Natural killer cell treated with Interleukin-12 subunit alpha and Interleukin-12 subunit beta and Interleukin-15 and Interleukin-18, amount 100 ng/mL, for 72 hours (primary cell): ENCODE measurements around the gene CAPN12. TPM values are rescaled to one million over a fixed set of nuclear protein-coding genes. Genes with fewer than 3 reads are reported as not detected.

ENCODE experiments used
- ATAC-seq, 2 donors: fragments of 150-1000 bp; cut with Tn5 transposase in 1 of 2; sonication (Bioruptor Pico), chemical (Tn5 transposase) in 1 of 2; 2 replicates each; pipeline ENCODE4 v1.10.0; 2021
- DNase-seq: peaks from one replicate; pipeline ENCODE4 v3.0.0; 2022; ENCODE audit warnings: low spot score
- H3K27ac Mint-ChIP-seq, 2 donors: 1 replicate in 1 of 2; 2 replicates in 1 of 2; pipeline ENCODE4 v1.8.0; 2022; ENCODE audit warnings: mixed read lengths in 2 of 2, mild to moderate bottlenecking in 1 of 2, moderate library complexity in 1 of 2
- H3K27me3 Mint-ChIP-seq, 2 donors: 1 replicate in 1 of 2; 2 replicates in 1 of 2; pipeline ENCODE4 v1.8.0; 2022; ENCODE audit warnings: mixed read lengths in 2 of 2
- H3K36me3 Mint-ChIP-seq: one replicate; pipeline ENCODE4 v1.8.0; 2022; ENCODE audit warnings: mixed read lengths
- H3K4me1 Mint-ChIP-seq, 2 donors: 1 replicate in 1 of 2; 2 replicates in 1 of 2; pipeline ENCODE4 v1.8.0; 2022; ENCODE audit warnings: low read depth in 2 of 2, mixed read lengths in 2 of 2, mild to moderate bottlenecking in 1 of 2
- H3K4me3 Mint-ChIP-seq: one replicate; pipeline ENCODE4 v1.8.0; 2022; ENCODE audit warnings: mixed read lengths
- H3K9me3 Mint-ChIP-seq: 2 replicates; pipeline ENCODE4 v1.8.0; 2022; ENCODE audit warnings: mixed read lengths
- total RNA-seq, 2 donors: library from RNA; stranded (reverse); gene quantifications; one replicate each; pipeline ENCODE4 v1.2.3, GENCODE V29; 2022

The CAPN12 gene
- total RNA-seq, 2 donors from 2014 or later = 3.6 to 10.4 TPM

GRCh38 chr19:38712161-38712748 is 32.0 kb downstream of the CAPN12 start:
- Mint-ChIP-seq H3K4me3 (no peak overlapping the region), H3K36me3 (peaks cover 8% of the 10 kb centered on the region), H3K4me1 (peaks cover 0 to 5% of the 10 kb centered on the region in 2 donors), H3K27me3 (no peaks in the 10 kb centered on the region), H3K9me3 (no peaks in the 10 kb centered on the region), H3K27ac (no peak overlapping the region)
- no peak for ATAC-seq
- no peak for DNase-seq

GRCh38 chr19:38711726-38712153 is 32.5 kb downstream of the CAPN12 start:
- Mint-ChIP-seq H3K4me1 (peaks cover 0 to 5% of the 10 kb centered on the region in 2 donors), H3K27me3 (no peaks in the 10 kb centered on the region), H3K36me3 (peaks cover 8% of the 10 kb centered on the region), H3K27ac (no peak overlapping the region), H3K9me3 (no peaks in the 10 kb centered on the region), H3K4me3 (no peak overlapping the region)
- DNase-seq (no peak), ATAC-seq (no peak)

- peak in 1 of 2 donors; percentile 34 for ATAC-seq
- no peaks in the 10 kb centered on the region for H3K9me3 Mint-ChIP-seq
- no peak overlapping the region for H3K4me3 Mint-ChIP-seq
- H3K27ac Mint-ChIP-seq = peak overlapping the region in 1 of 2 donors; percentile 40
- no peaks in the 10 kb centered on the region for H3K27me3 Mint-ChIP-seq
- DNase-seq = no peak
- peaks cover 8% of the 10 kb centered on the region for H3K36me3 Mint-ChIP-seq
- peaks cover 0 to 8% of the 10 kb centered on the region in 2 donors for H3K4me1 Mint-ChIP-seq
Measured at GRCh38 chr19:38710928-38711725, 33.1 kb downstream of the CAPN12 start.

- no peak for ATAC-seq
- Mint-ChIP-seq H3K4me1 (peaks cover 0 to 8% of the 10 kb centered on the region in 2 donors), H3K4me3 (no peak overlapping the region), H3K27me3 (no peaks in the 10 kb centered on the region), H3K27ac (peak overlapping the region in 1 of 2 donors; percentile 40), H3K9me3 (no peaks in the 10 kb centered on the region), H3K36me3 (peaks cover 8% of the 10 kb centered on the region)
- no peak for DNase-seq
Measured at GRCh38 chr19:38710416-38710702, 33.9 kb downstream of the CAPN12 start.

- Mint-ChIP-seq H3K27me3 (no peaks in the 10 kb centered on the region), H3K27ac (peak overlapping the region in 1 of 2 donors; percentile 69), H3K4me3 (no peak overlapping the region), H3K9me3 (no peaks in the 10 kb centered on the region), H3K36me3 (peaks cover 8% of the 10 kb centered on the region), H3K4me1 (peaks cover 0 to 8% of the 10 kb centered on the region in 2 donors)
- ATAC-seq (no peak), DNase-seq (no peak)
Measured at GRCh38 chr19:38709671-38710415, 34.4 kb downstream of the CAPN12 start.

GRCh38 chr19:38709119-38709518 is 35.2 kb downstream of the CAPN12 start:
- Mint-ChIP-seq H3K36me3 (peaks cover 8% of the 10 kb centered on the region), H3K27ac (peak overlapping the region in 1 of 2 donors; percentile 69), H3K27me3 (no peaks in the 10 kb centered on the region), H3K4me1 (peaks cover 4 to 11% of the 10 kb centered on the region in 2 donors), H3K4me3 (no peak overlapping the region), H3K9me3 (no peaks in the 10 kb centered on the region)
- no peak for DNase-seq
- ATAC-seq = no peak

GRCh38 chr19:38708413-38709024 is 35.8 kb downstream of the CAPN12 start:
- DNase-seq (no peak), ATAC-seq (no peak)
- H3K4me1 Mint-ChIP-seq = peaks cover 5 to 14% of the 10 kb centered on the region in 2 donors
- H3K4me3 Mint-ChIP-seq = no peak overlapping the region
- H3K27ac Mint-ChIP-seq = peak overlapping the region in 1 of 2 donors; percentile 87
- H3K27me3 Mint-ChIP-seq = no peaks in the 10 kb centered on the region
- peaks cover 5% of the 10 kb centered on the region for H3K36me3 Mint-ChIP-seq
- no peaks in the 10 kb centered on the region for H3K9me3 Mint-ChIP-seq

GRCh38 chr19:38707512-38708114 is 36.7 kb downstream of the CAPN12 start:
- H3K27ac Mint-ChIP-seq = no peak overlapping the region

GRCh38 chr19:38706792-38707511 is 37.3 kb downstream of the CAPN12 start:
- DNase-seq = no peak
- H3K4me1 Mint-ChIP-seq = peaks cover 5 to 15% of the 10 kb centered on the region in 2 donors
- H3K9me3 Mint-ChIP-seq = no peaks in the 10 kb centered on the region
- H3K4me3 Mint-ChIP-seq = no peak overlapping the region
- H3K36me3 Mint-ChIP-seq = peaks cover 5% of the 10 kb centered on the region
- H3K27ac Mint-ChIP-seq = peak overlapping the region in 1 of 2 donors; percentile 59
- H3K27me3 Mint-ChIP-seq = no peaks in the 10 kb centered on the region
- ATAC-seq = no peak

More at GRCh38 chr19:38707512-38708114, 36.7 kb downstream of the CAPN12 start:
- Mint-ChIP-seq H3K36me3 (peaks cover 5% of the 10 kb centered on the region), H3K4me3 (no peak overlapping the region), H3K9me3 (no peaks in the 10 kb centered on the region), H3K4me1 (peaks cover 5 to 15% of the 10 kb centered on the region in 2 donors), H3K27me3 (no peaks in the 10 kb centered on the region)
- ATAC-seq = no peak
- DNase-seq = no peak

GRCh38 chr19:38705197-38706019 is 38.9 kb downstream of the CAPN12 start:
- Mint-ChIP-seq H3K9me3 (no peaks in the 10 kb centered on the region), H3K27me3 (no peaks in the 10 kb centered on the region), H3K27ac (peak overlapping the region in 1 of 2 donors; percentile 59)

GRCh38 chr19:38704488-38705026 is 39.7 kb downstream of the CAPN12 start:
- ATAC-seq (no peak), DNase-seq (no peak)
- Mint-ChIP-seq H3K36me3 (no peaks in the 10 kb centered on the region), H3K4me3 (no peak overlapping the region), H3K27ac (peak overlapping the region in 1 of 2 donors; percentile 27), H3K9me3 (no peaks in the 10 kb centered on the region), H3K27me3 (no peaks in the 10 kb centered on the region), H3K4me1 (peaks cover 7 to 18% of the 10 kb centered on the region in 2 donors)

More at GRCh38 chr19:38705197-38706019, 38.9 kb downstream of the CAPN12 start:
- Mint-ChIP-seq H3K4me3 (no peak overlapping the region), H3K4me1 (peaks cover 5 to 15% of the 10 kb centered on the region in 2 donors), H3K36me3 (no peaks in the 10 kb centered on the region)
- no peak for ATAC-seq
- no peak for DNase-seq

- ATAC-seq = no peak
- Mint-ChIP-seq H3K4me3 (no peak overlapping the region), H3K9me3 (no peaks in the 10 kb centered on the region), H3K36me3 (no peaks in the 10 kb centered on the region), H3K27me3 (no peaks in the 10 kb centered on the region), H3K27ac (peak overlapping the region in 1 of 2 donors; percentile 27), H3K4me1 (peaks cover 18 to 28% of the 10 kb centered on the region in 2 donors)
- DNase-seq = no peak
Measured at GRCh38 chr19:38703509-38703908, 40.8 kb downstream of the CAPN12 start.
